Calu3 (cell line): ENCODE results near the gene TRIAP1. TPM values are rescaled to one million over a fixed set of nuclear protein-coding genes. Genes with fewer than 3 reads are reported as not detected.

Experiments
- BruUV-seq: library from RNA; stranded (reverse); fragments of 400-500 nt; replicated peaks from 2 replicates; lab custom pipeline; 2021; lab: Mats Ljungman, UMichigan
- CTCF ChIA-PET: fragments of 300-600 bp; sonication (Branson Sonifier 250); formaldehyde crosslinking; loops from one replicate; lab custom pipeline; 2022; ENCODE audit warnings: antibody characterized with exemption; lab: Charles Lee
- DNase-seq: peaks from one replicate; pipeline ENCODE4 v3.0.0; 2022
- H3K27ac Mint-ChIP-seq: one replicate; pipeline ENCODE4 v1.8.0; 2022; ENCODE audit warnings: mixed read lengths; ENCODE audit not compliant: unreplicated experiment
- H3K27me3 Mint-ChIP-seq: one replicate; pipeline ENCODE4 v1.8.0; 2022; ENCODE audit warnings: mixed read lengths; ENCODE audit not compliant: unreplicated experiment
- H3K36me3 Mint-ChIP-seq: one replicate; pipeline ENCODE4 v1.8.0; 2022; ENCODE audit warnings: mild to moderate bottlenecking, moderate library complexity, mixed read lengths; ENCODE audit not compliant: insufficient read depth, unreplicated experiment
- H3K4me1 Mint-ChIP-seq: one replicate; pipeline ENCODE4 v1.8.0; 2022; ENCODE audit warnings: mild to moderate bottlenecking, low read depth, mixed read lengths; ENCODE audit not compliant: unreplicated experiment
- H3K4me3 Mint-ChIP-seq: one replicate; pipeline ENCODE4 v1.8.0; 2022; ENCODE audit warnings: mild to moderate bottlenecking, low read depth, moderate library complexity, mixed read lengths; ENCODE audit not compliant: unreplicated experiment
- H3K9me3 Mint-ChIP-seq: one replicate; pipeline ENCODE4 v1.8.0; 2022; ENCODE audit warnings: low read depth, mixed read lengths; ENCODE audit not compliant: unreplicated experiment
- intact Hi-C: fragments of 100-400 bp; cut with micrococcal nuclease; formaldehyde crosslinking; loops from one replicate; pipeline ENCODE4 v1.10.0; 2022; ENCODE audit not compliant: unreplicated experiment
- total RNA-seq: library from RNA; stranded (reverse); gene quantifications from 2 replicates; pipeline ENCODE4 v1.2.3, GENCODE V29; 2022
- TF ChIP-seq, protein P1 (sequence below): fragments of 200-600 bp; IDR thresholded peaks from one replicate; pipeline ENCODE4 v1.8.0; 2022; ENCODE audit warnings: antibody characterized with exemption; ENCODE audit not compliant: unreplicated experiment

The TRIAP1 gene
- total RNA-seq, 1 experiment from 2014 or later: 29.4 TPM

GRCh38 chr12:120422892-120423456, 23.2 kb downstream of the TRIAP1 start:
- no peak overlapping the region for H3K27ac Mint-ChIP-seq
- H3K4me3 Mint-ChIP-seq: no peak overlapping the region
- no peaks in the 10 kb centered on the region for H3K9me3 Mint-ChIP-seq
- no peak for DNase-seq
- intact Hi-C loops: no loop called here
- no peaks in the 10 kb centered on the region for H3K4me1 Mint-ChIP-seq
- TF ChIP-seq, protein P1, sequence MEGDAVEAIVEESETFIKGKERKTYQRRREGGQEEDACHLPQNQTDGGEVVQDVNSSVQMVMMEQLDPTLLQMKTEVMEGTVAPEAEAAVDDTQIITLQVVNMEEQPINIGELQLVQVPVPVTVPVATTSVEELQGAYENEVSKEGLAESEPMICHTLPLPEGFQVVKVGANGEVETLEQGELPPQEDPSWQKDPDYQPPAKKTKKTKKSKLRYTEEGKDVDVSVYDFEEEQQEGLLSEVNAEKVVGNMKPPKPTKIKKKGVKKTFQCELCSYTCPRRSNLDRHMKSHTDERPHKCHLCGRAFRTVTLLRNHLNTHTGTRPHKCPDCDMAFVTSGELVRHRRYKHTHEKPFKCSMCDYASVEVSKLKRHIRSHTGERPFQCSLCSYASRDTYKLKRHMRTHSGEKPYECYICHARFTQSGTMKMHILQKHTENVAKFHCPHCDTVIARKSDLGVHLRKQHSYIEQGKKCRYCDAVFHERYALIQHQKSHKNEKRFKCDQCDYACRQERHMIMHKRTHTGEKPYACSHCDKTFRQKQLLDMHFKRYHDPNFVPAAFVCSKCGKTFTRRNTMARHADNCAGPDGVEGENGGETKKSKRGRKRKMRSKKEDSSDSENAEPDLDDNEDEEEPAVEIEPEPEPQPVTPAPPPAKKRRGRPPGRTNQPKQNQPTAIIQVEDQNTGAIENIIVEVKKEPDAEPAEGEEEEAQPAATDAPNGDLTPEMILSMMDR: no peak
- peaks cover 12% of the 10 kb centered on the region for H3K27me3 Mint-ChIP-seq
- BruUV-seq: no TSS peak
- H3K36me3 Mint-ChIP-seq: no peaks in the 10 kb centered on the region
- CTCF ChIA-PET: no interaction called here

GRCh38 chr12:120421701-120422100, 24.5 kb downstream of the TRIAP1 start:
- Mint-ChIP-seq H3K4me3 (no peak overlapping the region), H3K27me3 (peaks cover 12% of the 10 kb centered on the region), H3K9me3 (no peaks in the 10 kb centered on the region), H3K36me3 (no peaks in the 10 kb centered on the region), H3K4me1 (no peaks in the 10 kb centered on the region), H3K27ac (no peak overlapping the region)
- no peak for DNase-seq
- CTCF ChIA-PET: interaction anchor here (0.9 to 1.3 kb wide), 2 partner anchors 8 to 56 kb away, joined by 3 read pairs; no protein-coding TSS in a partner anchor
- TF ChIP-seq, protein P1: no peak
- intact Hi-C loops: no loop called here
- BruUV-seq: no TSS peak

GRCh38 chr12:120417917-120418580, 28.1 kb downstream of the TRIAP1 start:
- TF ChIP-seq, protein P1: no peak
- Mint-ChIP-seq H3K4me3 (no peak overlapping the region), H3K27me3 (peaks cover 12% of the 10 kb centered on the region), H3K36me3 (no peaks in the 10 kb centered on the region), H3K4me1 (no peaks in the 10 kb centered on the region), H3K9me3 (no peaks in the 10 kb centered on the region), H3K27ac (no peak overlapping the region)
- no peak for DNase-seq
- intact Hi-C loops: no loop called here
- no TSS peak for BruUV-seq
- CTCF ChIA-PET: no interaction called here

DNA sequence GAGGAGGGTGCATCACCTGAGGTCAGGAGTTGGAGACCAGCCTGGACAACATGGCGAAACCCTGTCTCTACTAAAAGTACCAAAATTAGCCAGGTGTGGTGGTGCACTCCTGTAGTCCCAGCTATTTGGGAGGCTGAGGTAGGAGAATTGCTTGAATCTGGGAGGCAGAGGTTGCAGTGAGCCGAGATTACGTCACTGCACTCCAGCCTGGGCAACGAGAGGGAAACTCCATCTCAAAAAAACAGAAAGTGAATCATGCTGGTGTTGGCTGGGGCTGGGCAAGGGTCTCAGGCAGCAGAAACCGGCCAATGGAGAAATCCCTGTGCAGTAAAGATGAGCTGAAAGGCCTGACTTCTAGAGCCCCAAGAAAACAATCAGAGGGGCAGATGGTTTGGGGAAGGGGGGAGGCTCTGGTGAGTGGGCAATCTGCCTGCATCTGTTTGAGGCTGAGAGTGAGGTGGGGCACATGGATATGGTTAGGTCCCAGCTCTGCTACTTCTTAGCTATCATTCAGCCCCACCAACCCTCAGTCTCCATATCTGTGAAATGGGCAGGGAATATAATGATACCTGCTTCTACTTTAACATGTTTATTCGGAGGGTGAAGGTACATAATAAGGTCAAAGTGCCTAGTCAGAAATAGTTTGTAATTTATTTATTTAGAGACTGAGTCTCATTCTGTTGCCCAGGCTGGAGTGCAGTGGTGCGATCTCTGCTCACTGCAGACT, 29.5 kb downstream of the TRIAP1 start:
- DNase-seq: no peak
- TF ChIP-seq, protein P1: no peak
- Mint-ChIP-seq H3K27ac (no peak overlapping the region), H3K4me3 (no peak overlapping the region), H3K27me3 (peaks cover 6% of the 10 kb centered on the region), H3K4me1 (no peaks in the 10 kb centered on the region), H3K36me3 (no peaks in the 10 kb centered on the region), H3K9me3 (no peaks in the 10 kb centered on the region)
- CTCF ChIA-PET: no interaction called here
- BruUV-seq: no TSS peak
- intact Hi-C loops: no loop called here
